ENCODE results near the gene ATAD1. TPM values are rescaled to one million over a fixed set of nuclear protein-coding genes. Genes with fewer than 3 reads are reported as not detected.

Gene ATAD1
- total and polyA plus RNA-seq, 2 of the 8 experiments (the other 6 are each of a cell fraction or from before 2014, with no cell fraction given): 8.9 to 35.3 TPM

- TF ChIP-seq CHD7 (IDR thresholded peaks at IDR 0.05; ENCODE audit: insufficient replicate concordance, low read length) (no peak), CTBP2 (IDR thresholded peaks at IDR 0.05; ENCODE audit: borderline replicate concordance, insufficient read depth, insufficient read length, low read length) (no peak), RAD21 (IDR thresholded peaks at IDR 0.05 in 1 of 2, conservative IDR thresholded peaks at IDR 0.05 in 1 of 2; ENCODE audit: low read depth in 2 of 2, low read length in 2 of 2) (no peak), GTF2F1 (IDR thresholded peaks at IDR 0.05; ENCODE audit: borderline replicate concordance, low read depth, low read length) (no peak)
Measured at GRCh38 chr10:87862679-87863052, 44.6 kb upstream of the ATAD1 start (continued).

Measured in H1 (cell line).